ENCODE data around the gene PTPN21. TPM values are rescaled to one million over a fixed set of nuclear protein-coding genes. Genes with fewer than 3 reads are reported as not detected.

Gene PTPN21
- total RNA-seq, 1 experiment from 2014 or later: 27.7 TPM

DNA sequence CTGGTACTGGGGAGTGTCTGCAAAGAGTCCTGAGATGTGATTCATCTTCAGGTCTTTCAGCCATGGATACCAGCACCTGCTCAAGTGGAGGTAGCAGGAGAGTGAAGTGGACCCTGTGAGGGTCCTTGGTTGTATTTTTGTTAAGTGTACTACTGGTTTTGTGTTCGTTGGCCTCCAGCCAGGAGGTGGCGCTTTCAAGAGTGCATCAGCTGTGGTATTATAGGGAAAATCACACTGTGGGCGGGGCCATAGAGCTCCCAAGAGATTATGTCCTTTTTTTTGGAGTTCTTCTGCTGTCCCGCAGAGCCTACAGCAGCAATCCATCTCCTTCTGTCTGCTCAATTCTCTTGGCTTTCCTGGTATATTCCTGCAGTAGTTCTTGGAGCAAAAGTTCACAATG, 102.6 kb downstream of the PTPN21 start:
- no peaks in the 10 kb centered on the region for H3K36me3 ChIP-seq (ENCODE audit: control insufficient read depth, insufficient read depth, low read length)
- BruUV-seq (replicated peaks): no TSS peak
- DNase-seq: peak in 1 of 2 experiments; percentile 42
- CTCF ChIA-PET: interaction anchor here (1.1 kb wide), 1 partner anchor 107 kb away, joined by 3 read pairs; no protein-coding TSS in a partner anchor
- H3K4me3 Mint-ChIP-seq (ENCODE audit: unreplicated experiment): no peak overlapping the region
- H3K9me3 ChIP-seq: no peaks in the 10 kb centered on the region
- H3K9me3 Mint-ChIP-seq (ENCODE audit: unreplicated experiment): peaks cover 15% of the 10 kb centered on the region
- H3K36me3 Mint-ChIP-seq (ENCODE audit: insufficient read depth, unreplicated experiment): peaks cover 8% of the 10 kb centered on the region
- no peak overlapping the region for H3K4me3 ChIP-seq (ENCODE audit: low read depth, low read length)
- H3K27ac Mint-ChIP-seq (ENCODE audit: unreplicated experiment): no peak overlapping the region
- no peaks in the 10 kb centered on the region for H3K4me1 ChIP-seq
- no peaks in the 10 kb centered on the region for H3K27me3 Mint-ChIP-seq (ENCODE audit: insufficient read depth, unreplicated experiment)
- intact Hi-C loops (cut with micrococcal nuclease; ENCODE audit: unreplicated experiment): no loop called here
- POLR2A ChIA-PET: no interaction called here
- TF ChIP-seq, protein P1, sequence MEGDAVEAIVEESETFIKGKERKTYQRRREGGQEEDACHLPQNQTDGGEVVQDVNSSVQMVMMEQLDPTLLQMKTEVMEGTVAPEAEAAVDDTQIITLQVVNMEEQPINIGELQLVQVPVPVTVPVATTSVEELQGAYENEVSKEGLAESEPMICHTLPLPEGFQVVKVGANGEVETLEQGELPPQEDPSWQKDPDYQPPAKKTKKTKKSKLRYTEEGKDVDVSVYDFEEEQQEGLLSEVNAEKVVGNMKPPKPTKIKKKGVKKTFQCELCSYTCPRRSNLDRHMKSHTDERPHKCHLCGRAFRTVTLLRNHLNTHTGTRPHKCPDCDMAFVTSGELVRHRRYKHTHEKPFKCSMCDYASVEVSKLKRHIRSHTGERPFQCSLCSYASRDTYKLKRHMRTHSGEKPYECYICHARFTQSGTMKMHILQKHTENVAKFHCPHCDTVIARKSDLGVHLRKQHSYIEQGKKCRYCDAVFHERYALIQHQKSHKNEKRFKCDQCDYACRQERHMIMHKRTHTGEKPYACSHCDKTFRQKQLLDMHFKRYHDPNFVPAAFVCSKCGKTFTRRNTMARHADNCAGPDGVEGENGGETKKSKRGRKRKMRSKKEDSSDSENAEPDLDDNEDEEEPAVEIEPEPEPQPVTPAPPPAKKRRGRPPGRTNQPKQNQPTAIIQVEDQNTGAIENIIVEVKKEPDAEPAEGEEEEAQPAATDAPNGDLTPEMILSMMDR (IDR thresholded peaks at IDR 0.05; ENCODE audit: insufficient read depth in 1 of 2, low read depth in 1 of 2, low read length in 1 of 2, severe bottlenecking in 1 of 2, unreplicated experiment in 1 of 2): peak in 1 of 2 experiments; percentile 11
- no peaks in the 10 kb centered on the region for H3K4me1 Mint-ChIP-seq (ENCODE audit: low read depth, unreplicated experiment)
- no peaks in the 10 kb centered on the region for H3K27me3 ChIP-seq (replicated peaks; ENCODE audit: control insufficient read depth, insufficient read depth, low read length)

DNA sequence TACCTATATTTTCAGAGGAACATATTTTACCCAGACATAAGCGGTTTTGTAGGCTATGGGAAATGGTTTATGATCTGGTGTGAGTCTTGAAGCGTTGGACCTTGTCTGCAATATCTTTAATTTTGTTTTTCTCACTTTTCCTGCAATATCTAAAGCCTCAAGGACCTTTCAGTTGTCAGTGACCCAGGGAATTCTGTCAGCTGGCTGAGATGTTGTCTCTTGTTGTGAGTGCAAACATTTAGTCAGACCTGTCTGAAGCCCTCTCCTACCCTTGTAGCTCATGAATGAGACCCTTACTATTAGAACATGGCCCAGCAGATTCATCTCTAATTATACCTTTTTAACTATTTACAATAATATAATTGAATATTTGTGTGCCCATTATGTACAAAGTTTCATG, 115.7 kb downstream of the PTPN21 start:
- no peak overlapping the region for H3K4me3 Mint-ChIP-seq (ENCODE audit: unreplicated experiment)
- intact Hi-C loops (cut with micrococcal nuclease; ENCODE audit: unreplicated experiment): loop anchor here (5.0 kb wide), 1 partner anchor 427 kb away; no protein-coding TSS in a partner anchor
- Histone ChIP-seq H3K9me3 (no peaks in the 10 kb centered on the region), H3K36me3 (ENCODE audit: control insufficient read depth, insufficient read depth, low read length) (no peaks in the 10 kb centered on the region; the same call in 1 of the 2 replicates), H3K4me1 (no peaks in the 10 kb centered on the region), H3K27me3 (replicated peaks; ENCODE audit: control insufficient read depth, insufficient read depth, low read length) (no peaks in the 10 kb centered on the region), H3K4me3 (ENCODE audit: low read depth, low read length) (no peak overlapping the region)
- no peaks in the 10 kb centered on the region for H3K27me3 Mint-ChIP-seq (ENCODE audit: insufficient read depth, unreplicated experiment)
- ChIA-PET POLR2A (no interaction called here), CTCF (no interaction called here)
- no peak overlapping the region for H3K27ac Mint-ChIP-seq (ENCODE audit: unreplicated experiment)
- no peak for DNase-seq
- no peaks in the 10 kb centered on the region for H3K9me3 Mint-ChIP-seq (ENCODE audit: unreplicated experiment)
- no peaks in the 10 kb centered on the region for H3K36me3 Mint-ChIP-seq (ENCODE audit: insufficient read depth, unreplicated experiment)
- no TSS peak for BruUV-seq (replicated peaks)
- no peaks in the 10 kb centered on the region for H3K4me1 Mint-ChIP-seq (ENCODE audit: low read depth, unreplicated experiment)
- TF ChIP-seq, protein P1 (IDR thresholded peaks at IDR 0.05; ENCODE audit: insufficient read depth in 1 of 2, low read depth in 1 of 2, low read length in 1 of 2, severe bottlenecking in 1 of 2, unreplicated experiment in 1 of 2): no peak

DNA sequence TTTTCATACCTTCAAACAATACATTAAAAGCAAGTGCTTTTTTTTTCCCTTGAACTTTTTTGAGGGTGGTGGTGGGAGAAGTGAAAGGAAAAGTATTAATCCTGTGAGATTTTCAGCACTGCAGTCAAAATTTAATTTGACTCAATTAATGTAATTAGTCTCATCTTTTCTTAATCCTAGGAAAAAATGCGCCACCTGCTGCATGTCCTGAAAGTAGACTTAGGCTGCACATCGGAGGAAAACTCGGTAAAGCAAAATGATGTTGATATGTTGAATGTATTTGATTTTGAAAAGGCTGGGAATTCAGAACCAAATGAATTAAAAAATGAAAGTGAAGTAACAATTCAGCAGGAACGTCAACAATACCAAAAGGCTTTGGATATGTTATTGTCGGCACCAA, 117.1 kb downstream of the PTPN21 start:
- Histone ChIP-seq H3K27me3 (replicated peaks; ENCODE audit: control insufficient read depth, insufficient read depth, low read length) (no peaks in the 10 kb centered on the region), H3K36me3 (ENCODE audit: control insufficient read depth, insufficient read depth, low read length) (no peaks in the 10 kb centered on the region; the same call in 1 of the 2 replicates), H3K4me3 (ENCODE audit: low read depth, low read length) (no peak overlapping the region), H3K4me1 (no peaks in the 10 kb centered on the region), H3K9me3 (no peaks in the 10 kb centered on the region)
- BruUV-seq (replicated peaks): no TSS peak
- ChIA-PET CTCF (interaction anchor here (1.9 kb wide), 1 partner anchor 248 kb away, joined by 6 read pairs; no protein-coding TSS in a partner anchor), POLR2A (no interaction called here)
- Mint-ChIP-seq H3K4me3 (ENCODE audit: unreplicated experiment) (no peak overlapping the region), H3K27me3 (ENCODE audit: insufficient read depth, unreplicated experiment) (no peaks in the 10 kb centered on the region), H3K9me3 (ENCODE audit: unreplicated experiment) (no peaks in the 10 kb centered on the region), H3K4me1 (ENCODE audit: low read depth, unreplicated experiment) (no peaks in the 10 kb centered on the region), H3K36me3 (ENCODE audit: insufficient read depth, unreplicated experiment) (no peaks in the 10 kb centered on the region), H3K27ac (ENCODE audit: unreplicated experiment) (no peak overlapping the region)
- DNase-seq: no peak
- TF ChIP-seq, protein P1 (IDR thresholded peaks at IDR 0.05; ENCODE audit: insufficient read depth in 1 of 2, low read depth in 1 of 2, low read length in 1 of 2, severe bottlenecking in 1 of 2, unreplicated experiment in 1 of 2): no peak
- intact Hi-C loops (cut with micrococcal nuclease; ENCODE audit: unreplicated experiment): loop anchor here (2.0 to 5.0 kb wide), 2 partner anchors 249 to 425 kb away; no protein-coding TSS in a partner anchor

Data from Caco-2 (cell line).